Neural cell (in vitro differentiated cells): Measurements from ENCODE around the gene PRKCZ. TPM values are rescaled to one million over a fixed set of nuclear protein-coding genes. Genes with fewer than 3 reads are reported as not detected.

Experiments
- H2AFZ ChIP-seq: fragments of 200-600, 300-800 bp; sonication (generic), shearing (Covaris generic); 2 replicates; pipeline ENCODE4 v1.6.0; 2014; ENCODE audit warnings: low read depth, mild to moderate bottlenecking, antibody characterized with exemption, low read length, moderate library complexity
- H3F3A ChIP-seq: fragments of 200-600 bp; shearing (Covaris generic); 2 replicates; pipeline ENCODE4 v1.6.1; 2016; ENCODE audit warnings: mild to moderate bottlenecking, moderate library complexity, mixed read lengths, antibody characterized with exemption, low read length; ENCODE audit not compliant: insufficient read depth, poor library complexity, severe bottlenecking
- H3K27ac ChIP-seq: fragments of 200-600, 300-800 bp; sonication (generic), shearing (Covaris generic); 2 replicates; pipeline ENCODE4 v1.5.1; 2014; ENCODE audit warnings: mild to moderate bottlenecking, low read length, moderate library complexity
- H3K27me3 ChIP-seq: fragments of 300-800, 200-600 bp; sonication (generic), shearing (Covaris generic); 2 replicates; pipeline ENCODE4 v1.6.0; 2014; ENCODE audit warnings: mild to moderate bottlenecking, low read depth, low read length, moderate library complexity; ENCODE audit not compliant: insufficient read depth
- H3K36me3 ChIP-seq: fragments of 300-800, 200-600 bp; sonication (generic), shearing (Covaris generic); 2 replicates; pipeline ENCODE4 v1.5.1; 2014; ENCODE audit warnings: mild to moderate bottlenecking, antibody characterized with exemption, low read length, moderate library complexity; ENCODE audit not compliant: insufficient read depth
- H3K4me2 ChIP-seq: fragments of 300-800, 200-600 bp; sonication (generic), shearing (Covaris generic); 2 replicates; pipeline ENCODE4 v1.6.0; 2014; ENCODE audit warnings: mild to moderate bottlenecking, low read length
- H3K4me3 ChIP-seq: fragments of 300-800, 200-600 bp; sonication (generic), shearing (Covaris generic); 2 replicates; pipeline ENCODE4 v1.5.1; 2014; ENCODE audit warnings: mild to moderate bottlenecking, low read length, moderate library complexity
- H3K79me2 ChIP-seq: fragments of 200-600 bp; shearing (Covaris generic); replicated peaks from 2 replicates; pipeline ENCODE4 v1.6.0; 2014; ENCODE audit warnings: mild to moderate bottlenecking, low read length, moderate library complexity; ENCODE audit not compliant: insufficient read depth
- H3K9ac ChIP-seq: fragments of 300-800, 200-600 bp; sonication (generic), shearing (Covaris generic); 2 replicates; pipeline ENCODE4 v1.6.1; 2016; ENCODE audit warnings: mild to moderate bottlenecking, low read length, mixed read lengths
- H3K9me2 ChIP-seq: fragments of 200-600 bp; shearing (Covaris generic); 2 replicates; pipeline ENCODE4 v1.6.1; 2016; ENCODE audit warnings: mild to moderate bottlenecking, low read length, mixed read lengths; ENCODE audit not compliant: insufficient read depth
- H3K9me3 ChIP-seq: fragments of 200-600, 300-800 bp; sonication (generic), shearing (Covaris generic); 2 replicates; pipeline ENCODE4 v1.6.1; 2016; ENCODE audit warnings: mild to moderate bottlenecking, mixed run types, low read length, moderate library complexity, mixed read lengths
- H4K20me1 ChIP-seq: fragments of 200-600 bp; shearing (Covaris generic); 2 replicates; pipeline ENCODE4 v1.6.1; 2016; ENCODE audit warnings: mild to moderate bottlenecking, mixed run types; ENCODE audit not compliant: insufficient read depth
- CTCF ChIP-seq: fragments of 450-650 bp; IDR thresholded peaks from 2 replicates; pipeline ENCODE4 v1.5.1; 2014; ENCODE audit warnings: antibody characterized with exemption, mild to moderate bottlenecking, moderate library complexity; ENCODE audit not compliant: poor library complexity, severe bottlenecking
- EP300 ChIP-seq: fragments of 450-650 bp; conservative IDR thresholded peaks from 2 replicates; pipeline ENCODE4 v1.6.1; 2014; ENCODE audit warnings: antibody characterized with exemption, mild to moderate bottlenecking, moderate library complexity; ENCODE audit not compliant: poor library complexity, severe bottlenecking
- EZH2 ChIP-seq: fragments of 200-600, 300-800 bp; shearing (Covaris generic), sonication (generic); IDR thresholded peaks from 2 replicates; pipeline ENCODE4 v1.6.1; 2014; ENCODE audit warnings: antibody characterized with exemption, low read length, borderline replicate concordance, mild to moderate bottlenecking; ENCODE audit not compliant: insufficient read depth, poor library complexity, severe bottlenecking
- MXI1 ChIP-seq: fragments of 450-650 bp; conservative IDR thresholded peaks from 2 replicates; pipeline ENCODE4 v1.6.1; 2014; ENCODE audit warnings: antibody characterized with exemption, mild to moderate bottlenecking; ENCODE audit not compliant: poor library complexity, severe bottlenecking
- POLR2AphosphoS5 ChIP-seq: IDR thresholded peaks from 2 replicates; pipeline ENCODE4 v1.6.1; 2012
- RAD21 ChIP-seq: fragments of 450-650 bp; conservative IDR thresholded peaks from 2 replicates; pipeline ENCODE4 v1.6.1; 2014; ENCODE audit warnings: antibody characterized with exemption, mild to moderate bottlenecking, moderate library complexity
- REST ChIP-seq: IDR thresholded peaks from 2 replicates; pipeline ENCODE4 v1.6.1; 2012; ENCODE audit warnings: borderline replicate concordance
- SMC3 ChIP-seq: fragments of 450-650 bp; conservative IDR thresholded peaks from 2 replicates; pipeline ENCODE4 v1.6.1; 2014; ENCODE audit warnings: antibody characterized with exemption, mild to moderate bottlenecking, moderate library complexity; ENCODE audit not compliant: poor library complexity
- TAF1 ChIP-seq: IDR thresholded peaks from 2 replicates; pipeline ENCODE4 v1.6.1; 2012; ENCODE audit warnings: low read depth
- polyA plus RNA-seq: library from polyadenylated mRNA; depleted of rRNA; stranded (reverse); fragments of >200 nt; gene quantifications from 2 replicates; pipeline ENCODE4 v1.2.3, GENCODE V29; 2014

PRKCZ gene
- polyA plus RNA-seq, 1 donor from 2014 or later = 54.9 TPM

GRCh38 chr1:2210084-2210653 is 160.0 kb downstream of the PRKCZ start:
- no peak overlapping the region for H3K9ac ChIP-seq
- H3K4me2 ChIP-seq = no peak overlapping the region
- no peak overlapping the region for H3K27ac ChIP-seq
- H3K9me3 ChIP-seq = no peaks in the 10 kb centered on the region
- H3K9me2 ChIP-seq = no peaks in the 10 kb centered on the region
- TF ChIP-seq EZH2 (no peak), REST (no peak), RAD21 (no peak), TAF1 (no peak), CTCF (no peak), MXI1 (no peak), POLR2AphosphoS5 (no peak), SMC3 (no peak), EP300 (no peak)
- no peak overlapping the region for H2AFZ ChIP-seq
- H4K20me1 ChIP-seq = no peaks in the 10 kb centered on the region
- H3K36me3 ChIP-seq = no peaks in the 10 kb centered on the region
- H3K27me3 ChIP-seq = no peaks in the 10 kb centered on the region
- no peak overlapping the region for H3K4me3 ChIP-seq
- H3K79me2 ChIP-seq = no peaks in the 10 kb centered on the region
- H3F3A ChIP-seq = no peaks in the 10 kb centered on the region

- no peak for TF ChIP-seq CTCF
- no peak for TF ChIP-seq EZH2
- no peak for TF ChIP-seq MXI1
- no peak for TF ChIP-seq RAD21
- TF ChIP-seq SMC3 = no peak
- TF ChIP-seq REST = no peak
- TF ChIP-seq TAF1 = no peak
- no peak for TF ChIP-seq EP300
- no peak for TF ChIP-seq POLR2AphosphoS5
- Histone ChIP-seq H3K4me3 (no peak overlapping the region), H3K27ac (no peak overlapping the region), H3K9ac (no peak overlapping the region), H3F3A (no peaks in the 10 kb centered on the region), H2AFZ (no peak overlapping the region), H3K27me3 (no peaks in the 10 kb centered on the region), H3K36me3 (no peaks in the 10 kb centered on the region), H3K9me3 (no peaks in the 10 kb centered on the region), H3K4me2 (no peak overlapping the region), H3K79me2 (no peaks in the 10 kb centered on the region), H3K9me2 (no peaks in the 10 kb centered on the region), H4K20me1 (no peaks in the 10 kb centered on the region)
These were observed 160.6 kb downstream of the PRKCZ start for GRCh38 chr1:2210786-2211185.
